Stimulated activated CD4-positive, alpha-beta T cell treated with anti-CD3 and anti-CD28 coated beads, Interleukin-1b, Interleukin-23, amount 100 ng/mL, for 1 hour (primary cell): ENCODE results near the gene SPNS2.

ENCODE experiments used
- DNase-seq, 2 donors: peaks; one replicate each; pipeline ENCODE4 v3.0.0-alpha.2; 2020; ENCODE audit warnings: low read depth in 2 of 2

The SPNS2 gene

DNA sequence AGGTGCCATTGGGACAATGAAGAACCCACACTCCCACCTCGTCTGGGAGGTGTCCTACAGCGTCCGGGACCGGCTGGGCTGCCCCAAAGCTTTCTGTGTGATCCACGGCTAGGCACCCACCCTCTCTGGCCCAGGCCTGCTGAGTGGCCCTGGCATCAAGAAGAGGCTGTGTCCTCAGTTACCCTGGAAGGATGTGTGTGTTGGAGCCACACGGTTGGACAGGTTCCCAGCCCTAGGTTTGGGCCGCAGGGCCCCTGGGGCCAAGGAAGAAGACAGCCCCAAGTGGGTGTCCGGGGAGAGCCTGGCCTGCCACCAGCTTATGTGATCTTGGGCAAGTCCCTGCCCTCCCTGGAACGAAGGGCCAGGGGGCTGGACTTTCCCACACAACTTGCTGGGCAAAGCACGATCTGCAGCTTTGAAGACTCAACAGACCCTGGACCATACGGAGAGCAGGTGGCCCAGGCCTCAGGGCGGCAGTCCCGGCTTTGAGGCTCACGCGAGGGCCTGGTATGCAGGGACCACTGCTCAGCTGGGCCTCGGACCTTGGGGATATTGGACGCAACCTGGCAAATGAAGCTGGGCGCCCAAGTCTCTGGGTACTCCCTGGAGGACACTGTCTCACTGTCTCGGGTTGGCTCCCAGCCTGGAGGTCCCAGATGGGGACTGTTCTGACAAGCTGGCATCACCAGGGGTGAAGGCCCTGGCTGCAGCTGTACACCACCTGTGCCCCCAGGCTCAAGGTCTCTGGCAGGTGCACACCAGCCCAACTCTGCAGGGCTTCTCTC is 39.0 kb downstream of the SPNS2 start:
- no peak for DNase-seq

DNA sequence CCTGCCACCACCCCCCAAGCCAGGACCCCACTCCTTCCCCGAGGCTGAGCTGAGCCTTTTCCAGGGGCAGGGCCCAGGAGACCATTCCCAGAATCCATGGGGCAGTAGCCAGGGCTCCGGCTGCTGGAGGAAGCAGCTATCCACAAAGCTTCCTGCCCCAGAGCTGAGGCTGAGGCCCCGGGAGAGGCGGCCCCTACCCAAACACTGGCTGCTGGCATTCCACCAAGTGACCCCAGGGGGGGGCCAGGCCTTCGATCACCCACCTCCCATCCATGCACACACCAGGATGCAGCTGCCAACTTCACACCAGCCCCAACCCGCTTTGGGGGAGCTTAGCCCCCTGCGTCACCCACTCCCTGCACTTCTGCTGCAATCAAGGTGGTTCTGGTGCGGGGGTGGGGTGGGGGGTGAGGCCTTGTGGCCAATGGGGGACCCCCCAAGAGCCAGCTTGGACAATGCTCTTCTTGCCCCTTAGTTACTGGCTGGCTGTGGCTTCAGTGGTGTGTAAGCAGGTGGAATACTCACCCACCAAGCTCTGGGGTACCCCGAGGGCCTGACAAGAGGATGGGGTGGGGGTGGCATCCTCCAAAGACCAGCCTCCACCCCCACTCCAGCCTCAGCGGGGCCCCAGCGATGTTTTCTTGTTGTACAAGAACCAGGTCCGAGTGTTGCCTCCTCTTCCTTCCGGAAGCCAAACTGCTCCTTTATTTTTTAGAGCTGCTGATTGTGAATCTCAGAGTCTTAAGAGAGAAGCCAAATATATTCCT is 39.7 kb downstream of the SPNS2 start:
- no peak for DNase-seq

DNA sequence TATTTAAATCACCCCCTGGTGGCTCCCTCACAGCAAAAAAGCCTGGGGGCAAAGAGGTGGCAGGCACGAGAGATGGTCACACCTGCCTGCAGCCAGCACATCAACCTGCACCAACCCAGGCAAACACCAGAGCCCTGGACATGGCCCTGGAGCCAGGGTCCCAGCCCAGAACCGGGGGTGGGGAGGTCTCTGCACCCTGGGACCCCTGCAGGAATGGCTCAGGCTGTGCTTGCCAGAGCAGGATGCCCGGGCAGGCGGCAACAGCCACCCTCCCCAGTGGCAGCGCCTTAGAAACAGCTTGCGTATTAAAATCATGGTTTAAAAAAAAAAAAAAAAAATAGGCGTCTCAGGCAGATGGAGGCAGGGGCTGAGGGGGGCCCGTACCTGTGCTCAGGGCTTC is 40.3 kb downstream of the SPNS2 start:
- no peak for DNase-seq

DNA sequence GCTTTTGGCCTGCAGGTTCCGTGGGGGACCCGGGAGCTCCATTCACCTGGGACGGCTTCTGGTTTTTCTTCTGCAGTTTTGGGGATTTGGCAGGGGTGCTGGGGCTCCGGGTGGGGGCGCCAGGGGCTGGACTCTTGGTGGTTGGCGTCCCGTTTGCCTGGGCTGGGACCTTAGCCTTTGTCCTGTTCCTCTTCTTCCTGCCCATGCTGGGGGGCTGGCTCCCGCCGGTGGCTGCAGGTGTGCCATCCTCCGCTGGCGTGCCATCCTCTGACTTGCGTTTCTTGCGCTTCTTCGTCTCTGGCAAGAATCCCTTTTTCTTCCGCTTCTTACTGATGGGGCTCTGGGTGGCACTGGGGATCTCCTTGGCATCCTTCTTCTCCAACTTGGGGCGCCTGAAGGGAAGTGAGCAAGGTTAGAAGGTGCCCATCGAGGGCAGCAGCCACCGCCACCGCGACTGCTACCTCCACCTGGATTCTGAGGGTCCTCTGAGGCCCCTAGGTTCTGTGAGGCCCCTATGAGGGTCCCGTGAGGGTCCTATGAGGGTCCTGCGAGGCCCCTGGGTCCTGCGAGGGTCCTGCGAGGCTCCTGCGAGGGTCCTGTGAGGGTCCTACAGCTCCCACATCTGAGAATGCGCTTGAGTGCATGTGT is 41.0 kb downstream of the SPNS2 start:
- no peak for DNase-seq

DNA sequence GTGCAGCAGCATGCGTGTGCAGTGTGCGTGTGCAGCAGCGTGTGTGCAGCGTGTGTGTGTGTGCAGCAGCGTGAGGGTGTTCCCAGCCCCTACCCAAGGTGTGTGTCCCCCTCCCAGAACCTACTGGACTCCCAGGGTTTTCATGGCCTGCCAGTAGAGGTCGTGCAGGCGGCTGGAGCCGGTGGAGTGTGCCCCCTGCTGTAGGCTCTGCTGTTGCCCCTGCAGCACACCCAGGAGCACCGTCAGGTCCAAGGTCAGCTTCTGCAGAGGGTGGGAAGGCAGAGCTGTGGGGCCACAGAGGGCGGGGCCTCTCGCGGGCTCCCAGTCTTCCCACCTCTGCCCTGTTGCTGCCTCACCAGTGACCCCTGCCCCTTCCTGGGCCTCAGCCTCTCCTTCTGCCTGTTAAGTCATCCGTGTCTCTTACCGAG is 41.6 kb downstream of the SPNS2 start:
- DNase-seq: no peak

DNA sequence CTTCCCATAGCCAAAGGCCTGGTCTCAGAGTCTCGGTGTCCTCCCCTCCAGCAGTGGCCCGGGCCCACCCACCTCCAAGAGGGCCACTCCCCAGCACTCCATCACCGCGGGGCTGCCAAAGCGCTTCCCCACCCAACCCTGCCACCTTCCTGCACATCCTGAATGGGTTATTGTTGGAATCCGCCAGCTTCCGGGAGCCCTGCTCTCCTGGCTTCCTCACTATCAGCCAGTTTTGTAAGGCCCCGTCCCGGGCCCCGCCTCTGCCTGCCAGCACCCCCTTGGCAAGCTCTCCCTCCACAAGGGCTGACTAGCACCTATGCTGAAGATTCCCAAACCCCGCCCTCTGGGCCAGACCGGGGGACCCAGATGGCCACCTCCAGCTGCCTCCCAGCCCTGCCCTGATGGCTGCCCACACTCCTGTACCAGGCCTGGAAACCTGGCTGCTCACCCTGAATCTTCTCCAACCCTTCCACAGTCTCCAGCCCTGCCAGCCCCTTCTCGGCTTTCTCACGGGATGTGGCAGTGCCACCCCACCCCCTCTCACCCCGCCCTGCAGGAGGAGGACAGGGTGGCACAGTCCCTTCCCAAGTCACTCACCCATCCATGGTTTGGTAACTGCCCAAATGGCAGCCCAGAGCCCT is 42.1 kb downstream of the SPNS2 start:
- no peak for DNase-seq

DNA sequence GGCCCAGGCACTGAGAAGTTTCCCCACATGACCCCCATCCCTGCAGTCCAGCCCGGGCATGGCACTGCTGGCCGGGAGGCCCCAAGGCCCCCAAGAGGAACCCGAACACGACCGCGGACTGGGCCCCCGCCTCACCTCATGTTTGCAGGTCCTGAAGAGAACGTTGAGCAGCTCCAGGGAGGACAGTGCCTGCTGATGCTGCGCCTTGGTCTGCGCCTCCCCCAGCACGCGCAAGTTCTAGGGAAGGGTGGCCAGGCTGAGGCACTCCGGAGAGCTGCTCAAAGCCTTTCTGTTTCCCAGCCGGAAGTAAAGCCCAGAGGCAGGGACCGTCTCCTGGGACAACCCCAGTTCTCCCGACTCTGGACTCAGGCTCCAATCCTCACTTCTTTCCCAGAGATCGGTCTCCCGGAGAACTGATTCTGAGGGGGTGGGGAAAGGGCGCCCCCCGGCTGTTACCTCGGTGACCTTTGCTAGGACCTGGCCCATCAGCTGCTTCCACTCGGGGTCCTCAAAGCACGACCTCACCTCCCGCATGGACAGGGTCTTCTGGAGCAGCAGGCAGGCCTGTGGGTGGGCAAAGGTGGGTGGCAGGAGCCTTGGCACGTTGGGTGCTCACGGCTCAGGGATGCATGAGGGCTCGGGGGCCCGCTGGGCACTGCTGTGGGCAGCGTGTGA is 42.8 kb downstream of the SPNS2 start:
- DNase-seq: no peak

DNA sequence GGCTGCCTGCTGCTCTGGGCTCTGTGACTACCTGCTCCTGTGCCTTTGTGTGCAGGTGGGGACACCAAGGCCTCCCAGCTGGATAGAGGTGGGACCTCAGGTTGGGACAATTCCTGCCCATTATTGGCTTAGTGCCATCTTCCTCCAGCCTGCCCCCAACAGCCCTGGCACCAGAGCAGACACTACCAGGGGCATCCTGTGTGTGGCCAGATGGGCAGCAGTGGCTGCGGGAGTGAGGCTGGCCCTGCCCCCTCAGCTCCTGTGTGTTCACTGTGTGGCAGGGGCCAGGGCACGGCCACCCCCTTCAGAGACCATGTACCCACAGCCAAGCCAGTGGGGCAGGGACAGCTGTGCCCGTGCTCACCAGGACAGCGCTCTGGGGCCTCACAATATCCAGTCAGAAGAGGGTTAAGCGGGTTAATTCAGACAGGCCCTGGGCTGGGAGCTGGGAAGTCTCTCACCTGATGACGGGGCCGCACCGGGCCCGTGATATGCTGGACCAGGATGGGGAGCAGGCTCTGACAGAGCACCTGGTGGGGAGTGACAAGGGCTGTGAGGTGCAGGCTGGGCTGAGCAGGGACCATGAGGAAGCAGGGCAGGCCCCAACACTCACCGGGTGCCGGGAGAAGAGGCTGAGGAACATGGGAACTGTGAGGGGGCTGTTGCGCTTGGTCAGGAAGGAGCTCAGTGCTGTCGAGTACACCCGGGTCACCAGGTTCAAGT is 43.5 kb downstream of the SPNS2 start:
- DNase-seq: no peak

DNA sequence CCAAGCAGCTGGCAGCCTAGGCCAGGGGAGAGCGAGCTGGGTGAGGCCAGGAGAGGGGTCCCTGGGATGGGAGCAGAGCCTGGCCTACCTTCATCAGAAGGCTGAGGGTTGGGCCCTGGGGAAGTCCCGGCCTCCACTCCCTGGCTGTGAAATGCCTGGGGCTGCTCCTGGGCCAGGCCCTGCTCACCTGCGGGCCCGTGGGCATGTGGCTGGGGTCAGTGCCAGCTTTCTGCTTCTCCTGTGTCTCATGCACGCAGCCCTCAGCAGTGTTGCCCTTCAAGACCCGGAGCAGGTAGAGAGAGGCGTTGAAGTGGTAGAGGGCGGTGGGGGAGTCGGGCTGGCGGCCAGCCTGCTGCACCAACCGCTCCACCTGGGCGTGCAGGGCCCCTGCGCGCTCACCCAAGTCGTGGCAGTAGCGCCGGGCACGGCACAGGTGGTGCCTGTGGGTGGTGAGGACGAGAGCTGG is 44.1 kb downstream of the SPNS2 start:
- DNase-seq: no peak

DNA sequence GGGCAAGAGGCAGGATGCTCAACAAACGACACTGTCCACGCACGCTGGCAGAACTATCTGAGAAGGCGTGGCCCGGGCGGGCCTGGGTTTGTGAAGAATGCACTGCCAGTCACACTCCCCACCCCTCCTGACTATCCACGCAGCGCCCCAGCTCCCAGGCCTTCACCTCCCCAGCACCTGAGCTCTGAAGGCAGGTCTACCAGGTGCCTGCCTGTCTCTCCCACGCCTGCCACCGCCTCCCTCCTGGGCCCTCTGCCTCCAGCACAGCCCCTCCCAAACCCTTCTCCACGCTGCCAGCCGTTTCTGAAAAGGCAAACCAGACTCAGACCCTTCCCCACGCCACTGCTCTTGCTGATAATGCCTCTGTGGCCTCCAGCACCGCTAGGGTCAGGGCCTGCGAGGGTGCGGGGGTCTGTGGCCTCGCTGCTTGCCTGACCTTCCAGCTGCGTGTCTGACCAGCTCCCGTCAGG is 44.9 kb downstream of the SPNS2 start:
- DNase-seq: no peak

DNA sequence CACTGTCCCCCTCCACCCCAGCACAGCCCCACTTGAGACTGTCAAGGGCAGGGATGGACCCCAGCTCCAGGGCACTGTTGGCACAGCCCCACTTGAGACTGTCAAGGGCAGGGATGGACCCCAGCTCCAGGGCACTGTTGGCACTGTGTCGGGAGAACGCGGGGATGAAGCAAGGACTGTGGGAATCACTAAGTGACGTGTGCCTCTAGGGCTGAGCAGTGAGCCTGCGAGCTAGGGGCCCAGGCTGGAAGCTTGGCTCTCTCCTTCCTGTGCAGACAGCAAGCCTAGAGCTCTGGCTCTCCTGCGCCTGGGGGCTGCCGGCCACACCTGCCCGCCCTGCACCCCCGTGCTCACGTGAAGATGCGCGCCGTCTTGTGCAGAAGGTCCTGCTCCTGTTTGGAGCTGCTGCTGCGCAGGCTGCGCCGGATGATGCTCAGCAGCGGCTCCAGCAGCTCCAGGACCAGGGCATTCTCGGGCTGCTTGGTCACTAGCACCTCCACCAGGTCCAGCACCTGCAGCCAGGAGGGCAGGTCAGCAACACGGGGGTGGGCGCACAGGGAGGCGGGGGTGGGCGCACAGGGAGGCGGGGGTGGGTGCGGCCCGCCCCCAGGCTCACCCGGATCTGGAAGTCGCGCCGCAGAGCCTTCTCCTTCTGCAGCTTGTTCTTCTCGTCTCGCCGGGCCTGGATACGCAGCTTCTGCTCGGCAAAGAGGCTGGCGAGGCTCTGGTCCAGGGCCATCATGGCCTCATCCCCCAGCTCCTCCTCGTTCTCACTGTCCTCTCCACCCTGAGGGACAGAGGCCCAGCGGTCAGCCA is 45.7 kb downstream of the SPNS2 start:
- no peak for DNase-seq

DNA sequence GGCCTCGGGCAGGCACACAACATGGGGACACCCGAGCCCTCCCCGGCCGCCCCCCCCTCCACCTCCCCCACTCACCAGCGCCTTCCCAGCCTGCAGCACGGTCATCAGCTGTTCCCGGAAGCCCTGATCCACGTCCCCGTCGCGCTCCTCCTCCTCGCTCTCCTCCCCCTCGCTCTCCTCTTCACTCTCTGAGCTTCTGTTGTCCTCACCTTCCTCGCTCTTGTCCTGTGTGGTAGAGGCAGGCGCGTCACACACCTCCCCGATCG is 46.2 kb downstream of the SPNS2 start:
- no peak for DNase-seq

DNA sequence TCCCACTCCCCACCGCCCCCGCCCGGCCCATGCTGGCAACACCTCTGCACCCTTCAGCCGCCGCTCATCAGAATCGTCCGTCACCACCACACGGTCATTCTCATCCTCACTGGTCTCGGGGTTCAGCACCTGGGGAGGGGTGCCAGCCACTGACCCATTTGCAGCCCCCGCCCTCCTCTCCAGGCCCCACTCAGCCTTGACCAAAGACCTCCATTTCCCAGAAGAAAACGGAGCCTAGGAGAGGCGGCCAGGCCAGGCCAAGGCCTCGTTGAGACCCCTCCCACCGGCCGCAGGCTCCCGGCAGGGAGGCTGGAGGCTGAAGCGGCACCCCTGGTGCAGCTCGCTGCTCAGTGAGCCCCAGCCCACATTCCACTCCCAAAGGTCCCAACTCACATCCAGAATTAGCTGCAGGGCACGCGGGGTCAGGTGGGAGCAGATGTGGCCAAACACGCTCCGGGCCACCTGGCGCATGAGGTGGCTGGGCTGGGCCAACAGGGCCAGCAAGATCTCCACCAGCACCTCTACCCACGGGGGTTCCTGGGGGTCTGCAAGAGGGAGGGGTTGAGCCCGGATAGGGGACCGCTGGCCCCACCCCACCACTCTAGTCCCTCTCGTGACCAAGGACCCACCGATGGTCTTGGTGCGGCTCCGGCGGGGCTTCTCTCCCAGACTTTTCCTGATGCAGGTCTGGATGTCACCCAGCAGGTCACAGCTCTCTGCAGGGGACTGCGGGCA is 46.7 kb downstream of the SPNS2 start:
- no peak for DNase-seq

DNA sequence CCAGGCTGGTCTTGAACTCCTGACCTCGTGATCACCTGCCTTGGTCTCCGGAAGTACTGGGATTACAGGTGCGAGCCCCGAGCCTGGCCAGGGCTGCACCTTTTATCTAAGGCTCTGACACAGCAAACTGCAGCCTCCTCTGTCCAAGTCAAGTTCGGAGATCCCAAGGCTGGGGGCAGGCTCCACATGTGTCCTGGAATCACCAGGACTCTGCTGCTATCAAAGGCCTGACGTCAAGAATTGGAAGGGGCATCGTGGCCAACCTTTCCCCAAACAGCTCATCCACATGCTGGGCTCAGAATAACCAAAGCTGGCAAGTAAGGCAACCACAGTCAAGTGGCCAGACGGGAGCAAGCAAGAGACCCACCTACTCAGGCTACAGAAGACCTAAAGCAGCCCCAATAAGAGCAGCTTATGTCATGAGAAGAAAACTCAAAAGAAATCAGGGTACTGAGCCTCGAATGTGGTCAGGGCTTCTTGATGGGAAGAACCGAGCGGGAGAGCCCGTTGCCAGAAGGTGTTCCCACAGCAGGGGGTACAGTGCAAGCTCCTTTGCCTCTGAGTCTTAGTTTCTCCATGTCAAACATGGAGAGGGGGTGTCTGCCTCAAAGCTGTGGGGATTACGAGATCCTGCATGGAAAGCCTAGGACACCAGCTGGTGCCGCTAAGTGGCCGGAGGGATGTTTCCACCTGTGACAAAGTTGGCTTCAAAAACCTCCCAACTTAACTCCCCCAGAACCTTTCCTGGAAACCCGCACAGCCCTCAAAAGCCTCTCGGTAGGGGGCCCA is 48.6 kb downstream of the SPNS2 start:
- DNase-seq: no peak

DNA sequence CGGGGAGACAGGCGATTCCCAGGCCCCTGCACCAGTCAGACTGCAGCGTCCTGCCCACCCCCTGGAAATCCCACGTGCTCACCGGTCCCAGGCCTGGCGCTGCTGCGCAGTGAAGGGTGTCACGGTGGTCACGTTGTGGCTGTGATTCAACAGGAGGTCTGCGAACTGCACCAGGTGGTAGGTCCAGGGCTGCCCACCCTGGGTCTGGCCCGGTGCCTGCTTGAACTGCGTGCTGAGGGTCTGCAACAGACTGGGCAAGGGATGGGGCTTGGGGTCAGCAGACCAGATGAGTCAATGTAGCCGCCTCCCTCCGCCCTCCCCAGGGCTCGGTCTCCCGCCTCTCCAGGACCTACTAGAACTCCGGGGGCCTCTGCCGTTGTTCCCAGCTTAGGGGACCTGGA is 49.4 kb downstream of the SPNS2 start:
- DNase-seq: no peak

DNA sequence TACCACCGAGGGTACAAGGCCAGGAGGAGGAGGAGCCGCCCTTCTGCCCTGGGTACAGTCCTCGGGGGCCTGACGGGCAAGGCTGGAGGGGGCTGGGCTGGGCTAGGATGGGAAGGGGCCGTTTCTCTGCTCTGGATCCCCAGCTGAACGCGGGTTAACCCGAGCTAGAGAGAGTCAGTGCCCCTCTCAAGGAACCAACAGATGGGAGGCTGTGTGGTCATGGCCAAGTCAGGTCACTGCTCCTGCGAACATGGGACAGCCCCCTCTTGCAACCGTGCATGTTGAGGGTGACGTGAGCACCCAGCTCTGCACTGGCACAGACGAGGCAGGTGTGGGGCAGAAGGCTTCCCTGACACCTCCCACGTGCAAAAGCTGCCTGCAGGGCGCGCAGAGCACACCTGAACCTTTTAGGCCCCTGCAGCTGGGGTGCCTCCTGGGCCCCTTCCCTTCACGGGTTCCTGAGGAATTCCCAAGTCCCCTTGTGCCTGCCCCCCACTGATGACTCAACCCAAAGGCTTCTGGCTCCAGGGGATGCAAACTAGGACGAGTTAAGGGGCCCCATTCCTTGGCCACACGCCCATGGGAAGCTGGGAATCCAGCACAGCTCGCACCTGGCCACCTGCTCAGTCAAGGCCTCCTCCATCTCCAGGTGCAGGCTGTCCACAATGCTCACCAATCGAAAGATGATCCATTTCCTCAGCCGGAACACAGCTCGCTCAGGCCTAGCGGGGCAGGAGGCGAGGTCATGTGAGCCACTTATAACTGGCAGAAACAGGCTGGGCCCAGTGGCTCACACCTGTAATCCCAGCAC is 50.2 kb downstream of the SPNS2 start:
- no peak for DNase-seq

DNA sequence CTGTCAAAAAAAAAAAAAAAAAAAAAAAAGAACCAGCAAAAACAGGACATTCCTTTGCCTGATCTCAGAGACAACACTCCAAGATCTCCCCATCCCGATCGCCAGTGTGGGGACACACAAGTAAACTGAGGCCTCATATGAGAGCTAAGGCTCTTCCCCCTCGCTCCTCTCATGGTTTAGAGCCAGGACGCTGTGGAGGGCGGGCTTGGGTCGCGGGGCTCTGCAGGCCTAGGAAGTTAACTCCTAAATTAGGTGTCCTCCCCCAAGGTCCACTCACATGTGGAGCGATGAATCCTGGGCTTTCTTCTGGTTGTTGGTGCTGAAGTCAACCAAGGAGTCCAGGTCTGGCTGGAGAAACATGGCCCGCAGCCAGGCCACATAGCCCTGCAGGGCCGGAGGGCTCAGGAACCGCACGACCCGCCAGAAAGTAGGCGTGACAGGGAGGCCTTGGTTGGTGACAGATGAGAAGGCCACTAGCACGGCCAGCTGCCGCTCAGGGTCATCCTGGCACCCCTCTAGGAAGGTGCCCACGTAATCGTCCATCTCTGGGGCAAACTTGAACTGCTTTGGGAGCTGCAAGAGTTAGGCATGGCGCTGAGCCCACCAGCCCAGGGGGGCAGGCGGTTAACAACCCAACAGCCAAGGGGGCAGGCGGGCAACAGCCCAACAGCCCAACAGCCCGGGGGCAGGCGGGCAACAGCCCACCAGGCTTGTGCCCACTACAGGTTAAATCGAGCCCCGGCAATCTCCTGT is 51.3 kb downstream of the SPNS2 start:
- DNase-seq: no peak
